ENCODE measurements around the gene RIBC2. TPM values are rescaled to one million over a fixed set of nuclear protein-coding genes. Genes with fewer than 3 reads are reported as not detected.

The RIBC2 gene
- polyA plus RNA-seq, 1 of the 3 experiments (the other 2 are of a cell fraction): not detected

GRCh38 chr22:45423524-45423923, 10.0 kb downstream of the RIBC2 start (continued):
- no peak for TF ChIP-seq USF1 (IDR thresholded peaks at IDR 0.05; ENCODE audit: borderline replicate concordance, low read depth)
- no peak for TF ChIP-seq GABPA (IDR thresholded peaks at IDR 0.05; ENCODE audit: low read depth)
- no peak for TF ChIP-seq SIN3A (IDR thresholded peaks at IDR 0.05; ENCODE audit: borderline replicate concordance, low read depth, low read length)
- no peak for TF ChIP-seq EP300 (IDR thresholded peaks at IDR 0.05; ENCODE audit: borderline replicate concordance in 1 of 2, low read depth in 1 of 2, low read length in 1 of 2)
- no peak for TF ChIP-seq EZH2phosphoT487 (IDR thresholded peaks at IDR 0.05; ENCODE audit: borderline replicate concordance, low read depth)
- no peak for TF ChIP-seq FOSL2 (IDR thresholded peaks at IDR 0.05; ENCODE audit: borderline replicate concordance, low read depth)
- no peak for TF ChIP-seq RCOR1 (IDR thresholded peaks at IDR 0.05; ENCODE audit: low read length)
- no peak for TF ChIP-seq POLR2AphosphoS5 (IDR thresholded peaks at IDR 0.05; ENCODE audit: low read depth, low read length)
- TF ChIP-seq NFIC (IDR thresholded peaks at IDR 0.05; ENCODE audit: borderline replicate concordance): no peak
- TF ChIP-seq, protein P1, sequence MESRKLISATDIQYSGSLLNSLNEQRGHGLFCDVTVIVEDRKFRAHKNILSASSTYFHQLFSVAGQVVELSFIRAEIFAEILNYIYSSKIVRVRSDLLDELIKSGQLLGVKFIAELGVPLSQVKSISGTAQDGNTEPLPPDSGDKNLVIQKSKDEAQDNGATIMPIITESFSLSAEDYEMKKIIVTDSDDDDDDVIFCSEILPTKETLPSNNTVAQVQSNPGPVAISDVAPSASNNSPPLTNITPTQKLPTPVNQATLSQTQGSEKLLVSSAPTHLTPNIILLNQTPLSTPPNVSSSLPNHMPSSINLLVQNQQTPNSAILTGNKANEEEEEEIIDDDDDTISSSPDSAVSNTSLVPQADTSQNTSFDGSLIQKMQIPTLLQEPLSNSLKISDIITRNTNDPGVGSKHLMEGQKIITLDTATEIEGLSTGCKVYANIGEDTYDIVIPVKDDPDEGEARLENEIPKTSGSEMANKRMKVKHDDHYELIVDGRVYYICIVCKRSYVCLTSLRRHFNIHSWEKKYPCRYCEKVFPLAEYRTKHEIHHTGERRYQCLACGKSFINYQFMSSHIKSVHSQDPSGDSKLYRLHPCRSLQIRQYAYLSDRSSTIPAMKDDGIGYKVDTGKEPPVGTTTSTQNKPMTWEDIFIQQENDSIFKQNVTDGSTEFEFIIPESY (IDR thresholded peaks at IDR 0.05; ENCODE audit: borderline replicate concordance, low read depth): no peak
- TF ChIP-seq MEF2A (IDR thresholded peaks at IDR 0.05; ENCODE audit: borderline replicate concordance, low read depth): no peak

DNA sequence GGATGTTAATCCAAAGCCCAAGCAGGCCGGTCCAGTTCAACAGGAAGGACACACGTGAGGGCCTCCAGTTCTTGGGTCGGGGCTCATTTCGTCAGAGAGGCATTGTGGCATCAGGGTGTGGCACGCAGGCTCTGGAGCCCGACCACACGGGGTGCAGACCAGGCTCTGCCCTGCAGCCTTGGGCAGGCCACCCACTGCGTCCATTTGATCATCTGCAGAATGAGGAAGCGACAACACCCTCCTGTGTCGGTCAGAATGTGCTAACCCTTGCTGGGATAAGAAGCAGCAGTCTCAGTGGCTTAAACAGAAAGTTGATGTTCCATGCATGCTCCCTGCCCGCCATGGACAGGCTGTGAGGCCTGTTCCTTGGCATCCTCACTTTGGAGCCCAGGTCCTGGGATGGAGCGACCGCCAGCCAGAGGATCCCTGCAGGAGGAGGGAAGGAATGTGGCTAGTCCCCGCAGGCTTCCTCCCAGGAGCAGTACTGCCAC, 10.8 kb downstream of the RIBC2 start:
- Histone ChIP-seq H3K9ac (no peak overlapping the region), H3K27me3 (ENCODE audit: insufficient read depth) (peaks cover 5% of the 10 kb centered on the region; the same call in 1 of the 2 replicates), H3K9me3 (no peaks in the 10 kb centered on the region), H3K4me2 (no peak overlapping the region), H3F3A (replicated peaks; ENCODE audit: insufficient read depth) (no peaks in the 10 kb centered on the region), H3K4me1 (ENCODE audit: control insufficient read depth in 1 of 2, insufficient read depth in 2 of 2, low read depth in 1 of 2, low read length in 1 of 2) (no peaks in the 10 kb centered on the region), H2AFZ (ENCODE audit: low read depth) (no peak overlapping the region), H3K36me3 (replicated peaks in 1 of 2; ENCODE audit: control insufficient read depth in 1 of 2, insufficient read depth in 2 of 2, low read length in 1 of 2) (no peaks in the 10 kb centered on the region), H3K4me3 (ENCODE audit: low read depth in 2 of 2, low read length in 1 of 2) (no peak overlapping the region), H3K27ac (ENCODE audit: low read depth in 2 of 2, low read length in 1 of 2) (no peak overlapping the region), H3K9me2 (no peaks in the 10 kb centered on the region), H3K79me2 (ENCODE audit: insufficient read depth) (no peaks in the 10 kb centered on the region), H4K20me1 (ENCODE audit: insufficient read depth) (no peaks in the 10 kb centered on the region)
- no peak for DNase-seq
- CTCF ChIA-PET: interaction anchor here (0.7 kb wide), 1 partner anchor 107 kb away, joined by 3 read pairs; no protein-coding TSS in a partner anchor
- TF ChIP-seq FOXJ3 (CRISPR knock-in tag; IDR thresholded peaks at IDR 0.05): no peak
- TF ChIP-seq MEF2A (IDR thresholded peaks at IDR 0.05; ENCODE audit: borderline replicate concordance, low read depth): no peak
- TF ChIP-seq FOXM1 (IDR thresholded peaks at IDR 0.05; ENCODE audit: low read depth): no peak
- no peak for TF ChIP-seq SIN3A (IDR thresholded peaks at IDR 0.05; ENCODE audit: borderline replicate concordance, low read depth, low read length)
- TF ChIP-seq, protein P2, sequence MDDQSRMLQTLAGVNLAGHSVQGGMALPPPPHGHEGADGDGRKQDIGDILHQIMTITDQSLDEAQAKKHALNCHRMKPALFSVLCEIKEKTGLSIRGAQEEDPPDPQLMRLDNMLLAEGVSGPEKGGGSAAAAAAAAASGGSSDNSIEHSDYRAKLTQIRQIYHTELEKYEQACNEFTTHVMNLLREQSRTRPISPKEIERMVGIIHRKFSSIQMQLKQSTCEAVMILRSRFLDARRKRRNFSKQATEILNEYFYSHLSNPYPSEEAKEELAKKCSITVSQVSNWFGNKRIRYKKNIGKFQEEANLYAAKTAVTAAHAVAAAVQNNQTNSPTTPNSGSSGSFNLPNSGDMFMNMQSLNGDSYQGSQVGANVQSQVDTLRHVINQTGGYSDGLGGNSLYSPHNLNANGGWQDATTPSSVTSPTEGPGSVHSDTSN (IDR thresholded peaks at IDR 0.05): no peak
- no peak for TF ChIP-seq NRF1 (IDR thresholded peaks at IDR 0.05; ENCODE audit: low read depth, low read length)
- no peak for TF ChIP-seq NFIC (IDR thresholded peaks at IDR 0.05; ENCODE audit: borderline replicate concordance)
- no peak for TF ChIP-seq USF1 (IDR thresholded peaks at IDR 0.05; ENCODE audit: borderline replicate concordance, low read depth)
- TF ChIP-seq ELF1 (IDR thresholded peaks at IDR 0.05): no peak
- TF ChIP-seq, protein P3, sequence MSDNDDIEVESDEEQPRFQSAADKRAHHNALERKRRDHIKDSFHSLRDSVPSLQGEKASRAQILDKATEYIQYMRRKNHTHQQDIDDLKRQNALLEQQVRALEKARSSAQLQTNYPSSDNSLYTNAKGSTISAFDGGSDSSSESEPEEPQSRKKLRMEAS (IDR thresholded peaks at IDR 0.05; ENCODE audit: low read depth): no peak
- TF ChIP-seq, protein P4, sequence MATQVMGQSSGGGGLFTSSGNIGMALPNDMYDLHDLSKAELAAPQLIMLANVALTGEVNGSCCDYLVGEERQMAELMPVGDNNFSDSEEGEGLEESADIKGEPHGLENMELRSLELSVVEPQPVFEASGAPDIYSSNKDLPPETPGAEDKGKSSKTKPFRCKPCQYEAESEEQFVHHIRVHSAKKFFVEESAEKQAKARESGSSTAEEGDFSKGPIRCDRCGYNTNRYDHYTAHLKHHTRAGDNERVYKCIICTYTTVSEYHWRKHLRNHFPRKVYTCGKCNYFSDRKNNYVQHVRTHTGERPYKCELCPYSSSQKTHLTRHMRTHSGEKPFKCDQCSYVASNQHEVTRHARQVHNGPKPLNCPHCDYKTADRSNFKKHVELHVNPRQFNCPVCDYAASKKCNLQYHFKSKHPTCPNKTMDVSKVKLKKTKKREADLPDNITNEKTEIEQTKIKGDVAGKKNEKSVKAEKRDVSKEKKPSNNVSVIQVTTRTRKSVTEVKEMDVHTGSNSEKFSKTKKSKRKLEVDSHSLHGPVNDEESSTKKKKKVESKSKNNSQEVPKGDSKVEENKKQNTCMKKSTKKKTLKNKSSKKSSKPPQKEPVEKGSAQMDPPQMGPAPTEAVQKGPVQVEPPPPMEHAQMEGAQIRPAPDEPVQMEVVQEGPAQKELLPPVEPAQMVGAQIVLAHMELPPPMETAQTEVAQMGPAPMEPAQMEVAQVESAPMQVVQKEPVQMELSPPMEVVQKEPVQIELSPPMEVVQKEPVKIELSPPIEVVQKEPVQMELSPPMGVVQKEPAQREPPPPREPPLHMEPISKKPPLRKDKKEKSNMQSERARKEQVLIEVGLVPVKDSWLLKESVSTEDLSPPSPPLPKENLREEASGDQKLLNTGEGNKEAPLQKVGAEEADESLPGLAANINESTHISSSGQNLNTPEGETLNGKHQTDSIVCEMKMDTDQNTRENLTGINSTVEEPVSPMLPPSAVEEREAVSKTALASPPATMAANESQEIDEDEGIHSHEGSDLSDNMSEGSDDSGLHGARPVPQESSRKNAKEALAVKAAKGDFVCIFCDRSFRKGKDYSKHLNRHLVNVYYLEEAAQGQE (IDR thresholded peaks at IDR 0.05; ENCODE audit: low read depth, low read length): no peak
- POLR2A ChIA-PET: no interaction called here
- 84% methylated on average over 13 of the region's 14 CpGs for WGBS (ENCODE audit: low lambda C conversion rate)

Measured in SK-N-SH (cell line).